ENCODE results near the gene ZNF227.

DNA sequence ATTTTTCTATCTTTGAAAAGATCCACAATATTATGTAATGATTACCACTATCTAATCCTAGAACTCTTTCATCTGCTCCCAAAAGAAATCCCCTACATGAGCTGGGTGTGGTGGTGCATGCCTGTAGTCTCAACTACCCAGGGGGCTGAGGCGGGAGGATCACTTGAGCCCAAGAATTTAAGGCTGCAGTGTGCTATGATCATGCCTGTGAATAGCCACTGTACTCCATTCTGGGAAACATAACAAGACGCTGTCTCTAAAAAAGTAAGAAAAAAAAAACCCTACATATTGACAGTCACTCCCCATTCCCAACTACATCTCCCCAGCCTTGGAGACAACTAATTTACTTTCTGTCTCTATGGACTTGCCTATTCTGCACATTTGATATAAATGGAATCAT lies 48.5 kb upstream of the ZNF227 start:
- TF ChIP-seq POLR2A (IDR thresholded peaks at IDR 0.05), result no peak
- TF ChIP-seq, protein P1, sequence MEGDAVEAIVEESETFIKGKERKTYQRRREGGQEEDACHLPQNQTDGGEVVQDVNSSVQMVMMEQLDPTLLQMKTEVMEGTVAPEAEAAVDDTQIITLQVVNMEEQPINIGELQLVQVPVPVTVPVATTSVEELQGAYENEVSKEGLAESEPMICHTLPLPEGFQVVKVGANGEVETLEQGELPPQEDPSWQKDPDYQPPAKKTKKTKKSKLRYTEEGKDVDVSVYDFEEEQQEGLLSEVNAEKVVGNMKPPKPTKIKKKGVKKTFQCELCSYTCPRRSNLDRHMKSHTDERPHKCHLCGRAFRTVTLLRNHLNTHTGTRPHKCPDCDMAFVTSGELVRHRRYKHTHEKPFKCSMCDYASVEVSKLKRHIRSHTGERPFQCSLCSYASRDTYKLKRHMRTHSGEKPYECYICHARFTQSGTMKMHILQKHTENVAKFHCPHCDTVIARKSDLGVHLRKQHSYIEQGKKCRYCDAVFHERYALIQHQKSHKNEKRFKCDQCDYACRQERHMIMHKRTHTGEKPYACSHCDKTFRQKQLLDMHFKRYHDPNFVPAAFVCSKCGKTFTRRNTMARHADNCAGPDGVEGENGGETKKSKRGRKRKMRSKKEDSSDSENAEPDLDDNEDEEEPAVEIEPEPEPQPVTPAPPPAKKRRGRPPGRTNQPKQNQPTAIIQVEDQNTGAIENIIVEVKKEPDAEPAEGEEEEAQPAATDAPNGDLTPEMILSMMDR (IDR thresholded peaks at IDR 0.05), result no peak

Data from Peyer's patch (tissue), 4 donors.